HepG2 (cell line): Measurements from ENCODE around the gene FOXR1. TPM values are rescaled to one million over a fixed set of nuclear protein-coding genes. Genes with fewer than 3 reads are reported as not detected.

Experiments
- AGO2 ChIP-seq: fragments of 200-400 bp; formaldehyde crosslinking; optimal IDR thresholded peaks from 2 replicates; pipeline ENCODE3; 2017; ENCODE audit warnings: mild to moderate bottlenecking, low read depth, low read length, moderate library complexity
- CSRNP1 ChIP-seq: sonication (generic); formaldehyde crosslinking; IDR thresholded peaks from 2 replicates; pipeline ENCODE4 v1.8.1; 2023; ENCODE audit warnings: mild to moderate bottlenecking, missing genetic modification reagents
- DNMT1 ChIP-seq: sonication (generic); formaldehyde crosslinking; IDR thresholded peaks from 2 replicates; pipeline ENCODE4 v1.5.1; 2020; ENCODE audit warnings: mild to moderate bottlenecking, missing genetic modification reagents
- GABPA ChIP-seq, 2 experiments: IDR thresholded peaks; 2 replicates each; pipeline ENCODE4 v1.6.1; 2011 to 2016; ENCODE audit warnings: low read depth in 2 of 2, low read length in 1 of 2, missing biosample characterization in 1 of 2, missing genetic modification characterization in 1 of 2
- MIER3 ChIP-seq: IDR thresholded peaks from 2 replicates; pipeline ENCODE4 v1.6.1; 2016; ENCODE audit warnings: missing compliant biosample characterization, borderline replicate concordance
- NR2C2 ChIP-seq: sonication (generic); formaldehyde crosslinking; IDR thresholded peaks from 2 replicates; pipeline ENCODE4 v1.4.0; 2020; ENCODE audit warnings: missing genetic modification reagents, mild to moderate bottlenecking, moderate library complexity, borderline replicate concordance
- PRDM10 ChIP-seq: sonication (generic); formaldehyde crosslinking; IDR thresholded peaks from 2 replicates; pipeline ENCODE4 v1.4.0; 2020; ENCODE audit warnings: low read depth, missing genetic modification reagents
- PRPF4 ChIP-seq: fragments of 200-400 bp; formaldehyde crosslinking; IDR thresholded peaks from 2 replicates; pipeline ENCODE4 v1.6.1; 2016; ENCODE audit warnings: low read length, low read depth; ENCODE audit not compliant: poor library complexity, severe bottlenecking
- RELA ChIP-seq: sonication (generic); formaldehyde crosslinking; IDR thresholded peaks from 2 replicates; pipeline ENCODE4 v1.4.0; 2020; ENCODE audit warnings: missing genetic modification reagents
- SP4 ChIP-seq: sonication (generic); formaldehyde crosslinking; IDR thresholded peaks from 2 replicates; pipeline ENCODE4 v1.8.1; 2023; ENCODE audit warnings: mild to moderate bottlenecking, missing genetic modification reagents
- THAP7 ChIP-seq: sonication (generic); formaldehyde crosslinking; IDR thresholded peaks from 2 replicates; pipeline ENCODE4 v1.8.1; 2023; ENCODE audit warnings: mild to moderate bottlenecking, missing genetic modification reagents
- TOE1 ChIP-seq: sonication (generic); formaldehyde crosslinking; IDR thresholded peaks from 2 replicates; pipeline ENCODE4 v1.4.0; 2020; ENCODE audit warnings: mild to moderate bottlenecking, missing genetic modification reagents
- TOPORS ChIP-seq: sonication (generic); formaldehyde crosslinking; IDR thresholded peaks from 2 replicates; pipeline ENCODE4 v1.8.0; 2023; ENCODE audit warnings: mild to moderate bottlenecking, missing genetic modification reagents
- TRIM22 ChIP-seq: fragments of 450-650 bp; IDR thresholded peaks from 2 replicates; pipeline ENCODE4 v1.6.1; 2017
- ZBTB46 ChIP-seq: sonication (generic); formaldehyde crosslinking; IDR thresholded peaks from 2 replicates; pipeline ENCODE4 v1.4.0; 2020; ENCODE audit warnings: mild to moderate bottlenecking, missing genetic modification reagents, borderline replicate concordance
- ZMYM4 ChIP-seq: sonication (generic); formaldehyde crosslinking; IDR thresholded peaks from 2 replicates; pipeline ENCODE4 v1.8.1; 2023; ENCODE audit warnings: mild to moderate bottlenecking, missing genetic modification reagents
- ZNF530 ChIP-seq: sonication (generic); formaldehyde crosslinking; IDR thresholded peaks from 2 replicates; pipeline ENCODE4 v1.5.0; 2020; ENCODE audit warnings: low read depth, mild to moderate bottlenecking, missing genetic modification reagents
- ZNF576 ChIP-seq: sonication (generic); formaldehyde crosslinking; IDR thresholded peaks from 2 replicates; pipeline ENCODE4 v1.4.0; 2020; ENCODE audit warnings: mild to moderate bottlenecking, missing genetic modification reagents
- polyA plus RNA-seq, 8 experiments: library from polyadenylated mRNA; depleted of rRNA in 3 of 8; stranded (reverse) in 7 of 8; unstranded in 1 of 8; fragments of >200 nt; fragmentation: Illumina TruSeq in 4 of 8; extraction: Trizol in 4 of 8; gene quantifications; 2 replicates each; pipeline versions ENCODE4 v1.2.1 to v1.2.3, GENCODE V29; 2011 to 2016; ENCODE audit warnings: low read depth in 4 of 8, missing spikeins in 1 of 8, mixed read lengths in 1 of 8; ENCODE audit not compliant: insufficient read depth in 1 of 8
- total RNA-seq, 5 experiments: library from RNA; depleted of rRNA; stranded (reverse); fragments of >200 nt; fragmentation: Illumina TruSeq; extraction: Trizol; gene quantifications; 2 replicates each; pipeline ENCODE4 v1.2.3, GENCODE V29; 2016; ENCODE audit warnings: low read depth in 1 of 5

FOXR1 gene
- total and polyA plus RNA-seq, 2 of the 13 experiments (the other 11 are each of a cell fraction or from before 2014, with no cell fraction given): not detected

- TF ChIP-seq ZNF576 (no peak), TOPORS (CRISPR knock-in tag) (peak; percentile 31; the same call in 1 of the 2 replicates), AGO2 (peak; percentile 85), RELA (peak; percentile 92), MIER3 (CRISPR knock-in tag) (no peak; the same call in 1 of the 2 replicates), TRIM22 (no peak), ZMYM4 (CRISPR knock-in tag) (peak; percentile 79), ZNF530 (CRISPR knock-in tag) (no peak), PRPF4 (no peak), CSRNP1 (CRISPR knock-in tag) (peak; percentile 69; the same call in 1 of the 2 replicates), NR2C2 (CRISPR knock-in tag) (peak; percentile 78; the same call in 1 of the 2 replicates), TOE1 (CRISPR knock-in tag) (no peak), PRDM10 (CRISPR knock-in tag) (peak; percentile 61), THAP7 (CRISPR knock-in tag) (no peak), ZBTB46 (no peak), GABPA (IDR thresholded peaks at IDR 0.05; ENCODE audit: low read depth, low read length) (no peak), GABPA (CRISPR knock-in tag; IDR thresholded peaks at IDR 0.05; ENCODE audit: low read depth) (peak; percentile 69; the same call in 1 of the 2 replicates), DNMT1 (CRISPR knock-in tag) (peak; percentile 54; the same call in 1 of the 2 replicates), SP4 (peak; percentile 82)
Measured at GRCh38 chr11:119030329-119031047, 58.9 kb downstream of the FOXR1 start, which contains the start of gene SLC37A4 (continued).
